GM19025 (cell line): ENCODE results near the gene ALLC.

Experiments
- ATAC-seq: cut with Tn5 transposase; IDR thresholded peaks from one replicate; pipeline ENCODE4 v1.9.1; 2021; ENCODE audit warnings: mild to moderate bottlenecking, low read depth, moderate library complexity; ENCODE audit not compliant: unreplicated experiment

ALLC gene

GRCh38 chr2:3705782-3706181 lies 47.8 kb downstream of the ALLC start:
- ATAC-seq = no peak

GRCh38 chr2:3706892-3707291 lies 48.9 kb downstream of the ALLC start:
- no peak for ATAC-seq

GRCh38 chr2:3708576-3708975 lies 50.6 kb downstream of the ALLC start:
- ATAC-seq = no peak

- no peak for ATAC-seq
Measured at GRCh38 chr2:3709225-3709624, 51.2 kb downstream of the ALLC start.

- no peak for ATAC-seq
Measured at GRCh38 chr2:3712424-3712823, 54.4 kb downstream of the ALLC start.

- ATAC-seq = no peak
Measured at GRCh38 chr2:3712831-3713503, 55.0 kb downstream of the ALLC start.

GRCh38 chr2:3718679-3719078 lies 60.7 kb downstream of the ALLC start:
- ATAC-seq = no peak

- no peak for ATAC-seq
Measured at GRCh38 chr2:3725002-3725401, 67.0 kb downstream of the ALLC start.

GRCh38 chr2:3725458-3726250 lies 67.7 kb downstream of the ALLC start:
- no peak for ATAC-seq

GRCh38 chr2:3726511-3726910 lies 68.5 kb downstream of the ALLC start:
- ATAC-seq = no peak

- ATAC-seq = no peak
Measured at GRCh38 chr2:3727397-3728045, 69.5 kb downstream of the ALLC start.

- no peak for ATAC-seq
Measured at GRCh38 chr2:3728104-3729054, 70.4 kb downstream of the ALLC start.

GRCh38 chr2:3729055-3729448 lies 71.1 kb downstream of the ALLC start:
- no peak for ATAC-seq

- no peak for ATAC-seq
Measured at GRCh38 chr2:3729786-3730185, 71.8 kb downstream of the ALLC start.

- ATAC-seq = no peak
Measured at GRCh38 chr2:3730646-3731045, 72.6 kb downstream of the ALLC start.

GRCh38 chr2:3731829-3732228 lies 73.8 kb downstream of the ALLC start:
- ATAC-seq = no peak

- ATAC-seq = no peak
Measured at GRCh38 chr2:3736112-3736511, 78.1 kb downstream of the ALLC start.

GRCh38 chr2:3737128-3737527 lies 79.1 kb downstream of the ALLC start:
- ATAC-seq = no peak

- no peak for ATAC-seq
Measured at GRCh38 chr2:3738454-3738853, 80.5 kb downstream of the ALLC start.

GRCh38 chr2:3739313-3739712 lies 81.3 kb downstream of the ALLC start:
- ATAC-seq = no peak

- ATAC-seq = no peak
Measured at GRCh38 chr2:3741396-3741795, 83.4 kb downstream of the ALLC start.
